Mesendoderm (in vitro differentiated cells): ENCODE results near the gene EFCAB11.
A peak's percentile ranks its signal among the peaks of the same experiment; 100 is the strongest.

Source experiments
- DNase-seq: peaks from one replicate; pipeline ENCODE4 v3.0.0; 2013
- H2AK5ac ChIP-seq: 2 replicates; pipeline ENCODE4 v1.6.1; 2013; ENCODE audit warnings: low read length, inconsistent platforms
- H2BK120ac ChIP-seq: 2 replicates; pipeline ENCODE4 v1.6.1; 2013; ENCODE audit warnings: low read depth, mild to moderate bottlenecking, low read length, moderate library complexity, mixed read lengths
- H2BK15ac ChIP-seq: replicated peaks from 2 replicates; pipeline ENCODE4 v1.6.1; 2013; ENCODE audit warnings: low read depth, mild to moderate bottlenecking, moderate library complexity
- H2BK5ac ChIP-seq: 2 replicates; pipeline ENCODE4 v1.6.1; 2013; ENCODE audit warnings: low read length, inconsistent platforms
- H3K18ac ChIP-seq: 2 replicates; pipeline ENCODE4 v1.6.1; 2013; ENCODE audit warnings: mild to moderate bottlenecking, low read length, mixed read lengths
- H3K23ac ChIP-seq: one replicate; pipeline ENCODE4 v1.6.1; 2013; ENCODE audit warnings: low read length
- H3K27ac ChIP-seq: 2 replicates; pipeline ENCODE4 v1.5.1; 2013; ENCODE audit warnings: low read depth, mild to moderate bottlenecking, inconsistent platforms, low read length, moderate library complexity
- H3K27me3 ChIP-seq: 2 replicates; pipeline ENCODE4 v1.6.1; 2013; ENCODE audit warnings: low read length, control low read depth, mild to moderate bottlenecking, inconsistent platforms; ENCODE audit not compliant: insufficient read depth, poor library complexity
- H3K36me3 ChIP-seq: 2 replicates; pipeline ENCODE4 v1.6.1; 2013; ENCODE audit warnings: low read length, inconsistent platforms; ENCODE audit not compliant: control insufficient read depth, insufficient read depth
- H3K4ac ChIP-seq: one replicate; pipeline ENCODE4 v1.6.1; 2013; ENCODE audit warnings: low read depth, mild to moderate bottlenecking, low read length, moderate library complexity
- H3K4me1 ChIP-seq: 2 replicates; pipeline ENCODE4 v1.6.1; 2013; ENCODE audit warnings: low read depth, low read length, inconsistent platforms; ENCODE audit not compliant: control insufficient read depth
- H3K4me2 ChIP-seq: 2 replicates; pipeline ENCODE4 v1.6.1; 2013; ENCODE audit warnings: low read length
- H3K4me3 ChIP-seq: 2 replicates; pipeline ENCODE4 v1.5.1; 2013; ENCODE audit warnings: mild to moderate bottlenecking, low read length
- H3K56ac ChIP-seq: one replicate; pipeline ENCODE4 v1.6.1; 2013; ENCODE audit warnings: low read length
- H3K79me1 ChIP-seq: 2 replicates; pipeline ENCODE4 v1.6.1; 2013; ENCODE audit warnings: low read length, inconsistent platforms
- H3K79me2 ChIP-seq: 2 replicates; pipeline ENCODE4 v1.6.1; 2013; ENCODE audit warnings: mild to moderate bottlenecking, low read length; ENCODE audit not compliant: control insufficient read depth, insufficient read depth
- H3K9ac ChIP-seq: 2 replicates; pipeline ENCODE4 v1.6.1; 2013; ENCODE audit warnings: low read length, inconsistent platforms
- H4K5ac ChIP-seq: one replicate; pipeline ENCODE4 v1.6.1; 2013; ENCODE audit warnings: low read length
- H4K8ac ChIP-seq: one replicate; pipeline ENCODE4 v1.6.1; 2013; ENCODE audit warnings: low read depth, mild to moderate bottlenecking, control low read depth, low read length, moderate library complexity
- WGBS: extraction: QIAGEN DNeasy Blood & Tissue Kit; methylation state at CpG from one replicate; pipeline ENCODE4 v1.1.7; 2013; ENCODE audit warnings: low lambda C conversion rate, missing lambda C conversion rate; ENCODE audit not compliant: insufficient coverage; ENCODE audit errors: extremely low coverage; 5-methylcytosine and 5-hydroxymethylcytosine counted together

The EFCAB11 gene

DNA sequence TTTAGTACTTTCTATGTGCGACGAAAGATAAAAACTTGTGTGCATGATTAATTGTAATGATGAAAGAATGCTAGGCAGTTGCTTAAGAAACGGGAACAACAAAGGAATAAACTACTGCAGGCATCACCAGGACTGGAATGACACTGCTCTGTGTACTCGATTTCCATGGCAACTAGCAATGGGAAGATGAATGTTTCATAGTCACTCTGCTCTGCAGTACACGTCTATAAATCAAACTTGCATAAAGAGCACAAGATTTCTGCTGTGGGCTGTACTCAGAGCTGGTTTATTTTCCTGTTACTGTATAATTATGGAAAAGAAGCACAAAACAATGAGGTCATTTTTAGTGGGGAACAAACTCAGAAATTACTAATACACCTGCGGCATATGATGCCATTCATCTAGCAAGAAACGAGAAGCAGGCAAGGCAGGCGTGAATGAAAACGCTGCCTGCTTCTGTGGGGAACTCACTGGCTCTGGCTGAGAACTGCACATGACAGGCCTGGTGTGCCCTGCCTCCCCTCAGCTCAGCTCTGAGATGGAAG, 41.8 kb downstream of the EFCAB11 start:
- no peak overlapping the region for H2BK120ac ChIP-seq
- WGBS = no CpG with 5 or more reads among the region's 9 CpGs
- H3K27ac ChIP-seq = no peak overlapping the region
- H3K79me1 ChIP-seq = no peaks in the 10 kb centered on the region
- no peak overlapping the region for H3K4me2 ChIP-seq
- H3K36me3 ChIP-seq = no peaks in the 10 kb centered on the region
- no peaks in the 10 kb centered on the region for H3K27me3 ChIP-seq
- no peak overlapping the region for H2BK15ac ChIP-seq
- no peak overlapping the region for H2BK5ac ChIP-seq
- DNase-seq = peak; percentile 75
- H3K18ac ChIP-seq = no peak overlapping the region
- H3K79me2 ChIP-seq = no peaks in the 10 kb centered on the region
- H3K9ac ChIP-seq = no peak overlapping the region
- H3K4me1 ChIP-seq = no peaks in the 10 kb centered on the region
- no peak overlapping the region for H3K4me3 ChIP-seq
- no peak overlapping the region for H2AK5ac ChIP-seq
- no peak overlapping the region for H3K4ac ChIP-seq
- H3K23ac ChIP-seq = no peak overlapping the region
- H4K8ac ChIP-seq = no peak overlapping the region
- no peak overlapping the region for H4K5ac ChIP-seq
- no peak overlapping the region for H3K56ac ChIP-seq

GRCh38 chr14:89912221-89912620, 42.3 kb downstream of the EFCAB11 start:
- no peak overlapping the region for H3K56ac ChIP-seq
- no peak overlapping the region for H2BK5ac ChIP-seq
- H3K4me3 ChIP-seq = no peak overlapping the region
- no peak overlapping the region for H3K9ac ChIP-seq
- no peak overlapping the region for H3K23ac ChIP-seq
- no peaks in the 10 kb centered on the region for H3K79me2 ChIP-seq
- no peak overlapping the region for H4K8ac ChIP-seq
- H3K27me3 ChIP-seq = no peaks in the 10 kb centered on the region
- no peak overlapping the region for H3K4ac ChIP-seq
- no peak for DNase-seq
- no peak overlapping the region for H2BK120ac ChIP-seq
- no peak overlapping the region for H3K18ac ChIP-seq
- no peaks in the 10 kb centered on the region for H3K36me3 ChIP-seq
- H3K4me2 ChIP-seq = no peak overlapping the region
- H3K27ac ChIP-seq = no peak overlapping the region
- no CpG with 5 or more reads among the region's 2 CpGs for WGBS
- H2AK5ac ChIP-seq = no peak overlapping the region
- no peak overlapping the region for H2BK15ac ChIP-seq
- no peaks in the 10 kb centered on the region for H3K79me1 ChIP-seq
- no peak overlapping the region for H4K5ac ChIP-seq
- no peaks in the 10 kb centered on the region for H3K4me1 ChIP-seq

GRCh38 chr14:89911010-89911919, 43.3 kb downstream of the EFCAB11 start:
- no peak overlapping the region for H2BK120ac ChIP-seq
- H3K23ac ChIP-seq = no peak overlapping the region
- H2BK15ac ChIP-seq = no peak overlapping the region
- no peak overlapping the region for H3K18ac ChIP-seq
- no peak overlapping the region for H3K9ac ChIP-seq
- no peak overlapping the region for H2BK5ac ChIP-seq
- no peak overlapping the region for H4K5ac ChIP-seq
- DNase-seq = peak; percentile 55
- no peak overlapping the region for H3K27ac ChIP-seq
- H2AK5ac ChIP-seq = no peak overlapping the region
- H3K36me3 ChIP-seq = no peaks in the 10 kb centered on the region
- H4K8ac ChIP-seq = no peak overlapping the region
- H3K4me1 ChIP-seq = no peaks in the 10 kb centered on the region
- H3K4me2 ChIP-seq = no peak overlapping the region
- no CpG with 5 or more reads among the region's 11 CpGs for WGBS
- H3K79me2 ChIP-seq = no peaks in the 10 kb centered on the region
- H3K79me1 ChIP-seq = no peaks in the 10 kb centered on the region
- no peaks in the 10 kb centered on the region for H3K27me3 ChIP-seq
- no peak overlapping the region for H3K56ac ChIP-seq
- no peak overlapping the region for H3K4me3 ChIP-seq
- no peak overlapping the region for H3K4ac ChIP-seq

- Histone ChIP-seq H3K9ac (no peak overlapping the region), H3K27ac (no peak overlapping the region), H3K36me3 (no peaks in the 10 kb centered on the region), H3K27me3 (no peaks in the 10 kb centered on the region), H2BK120ac (no peak overlapping the region), H2BK5ac (no peak overlapping the region), H3K18ac (no peak overlapping the region), H3K4me2 (no peak overlapping the region), H3K56ac (no peak overlapping the region), H4K5ac (no peak overlapping the region), H3K79me2 (no peaks in the 10 kb centered on the region), H2AK5ac (no peak overlapping the region), H3K4ac (no peak overlapping the region), H2BK15ac (no peak overlapping the region), H4K8ac (no peak overlapping the region), H3K4me1 (no peaks in the 10 kb centered on the region), H3K23ac (no peak overlapping the region), H3K79me1 (no peaks in the 10 kb centered on the region), H3K4me3 (no peak overlapping the region)
- WGBS = no CpG with 5 or more reads among the region's 5 CpGs
- DNase-seq = no peak
Observed at GRCh38 chr14:89910691-89911009, 43.9 kb downstream of the EFCAB11 start.

DNA sequence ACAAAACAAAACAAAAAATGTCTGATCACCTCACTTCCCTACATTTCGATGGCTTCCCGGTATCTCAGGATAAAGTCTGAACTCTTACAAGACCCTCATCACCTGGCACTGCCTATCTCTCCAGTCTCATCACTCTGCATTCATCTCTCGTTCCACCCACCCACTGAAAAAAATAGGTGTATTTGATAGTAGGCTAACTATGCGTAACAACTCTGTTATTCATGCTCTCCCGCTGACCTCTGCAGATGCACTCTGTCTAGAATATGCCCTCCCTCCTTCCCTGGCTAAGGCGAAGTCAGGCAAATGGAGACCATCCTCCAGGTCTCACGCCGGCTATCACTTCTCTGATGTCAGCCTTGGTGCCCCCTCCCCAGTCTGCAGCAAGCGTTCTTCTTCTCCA, 44.9 kb downstream of the EFCAB11 start:
- DNase-seq = no peak
- H3K4ac ChIP-seq = no peak overlapping the region
- no peak overlapping the region for H3K23ac ChIP-seq
- H3K56ac ChIP-seq = no peak overlapping the region
- H3K79me2 ChIP-seq = no peaks in the 10 kb centered on the region
- no CpG with 5 or more reads among the region's 9 CpGs for WGBS
- no peak overlapping the region for H2AK5ac ChIP-seq
- no peak overlapping the region for H2BK120ac ChIP-seq
- no peaks in the 10 kb centered on the region for H3K27me3 ChIP-seq
- H4K8ac ChIP-seq = no peak overlapping the region
- H3K79me1 ChIP-seq = no peaks in the 10 kb centered on the region
- no peaks in the 10 kb centered on the region for H3K36me3 ChIP-seq
- H2BK15ac ChIP-seq = no peak overlapping the region
- no peak overlapping the region for H2BK5ac ChIP-seq
- H3K27ac ChIP-seq = no peak overlapping the region
- no peaks in the 10 kb centered on the region for H3K4me1 ChIP-seq
- no peak overlapping the region for H3K4me3 ChIP-seq
- no peak overlapping the region for H3K18ac ChIP-seq
- no peak overlapping the region for H4K5ac ChIP-seq
- H3K9ac ChIP-seq = no peak overlapping the region
- H3K4me2 ChIP-seq = no peak overlapping the region
